Transverse colon (tissue), 4 donors: Measurements from ENCODE around the gene TOMM34. TPM values are rescaled to one million over a fixed set of nuclear protein-coding genes. Genes with fewer than 3 reads are reported as not detected.

ENCODE experiments used
- DNase-seq: peaks from one replicate; pipeline ENCODE4 v3.0.0-alpha.2; 2019
- H3K27ac ChIP-seq, 4 donors: fragments of 200-600 bp; sonication (generic); 2 replicates each; pipeline ENCODE4 v1.5.1; 2016 to 2018; ENCODE audit warnings: inconsistent platforms in 4 of 4
- H3K27me3 ChIP-seq: fragments of 200-600 bp; sonication (generic); 2 replicates; pipeline ENCODE4 v1.5.1; 2017; ENCODE audit warnings: inconsistent platforms
- H3K36me3 ChIP-seq, 4 donors: fragments of 200-600 bp; sonication (generic); 2 replicates each; pipeline ENCODE4 v1.5.1; 2017 to 2019; ENCODE audit warnings: inconsistent platforms in 4 of 4
- H3K4me1 ChIP-seq, 4 donors: fragments of 200-600 bp; sonication (generic); 2 replicates each; pipeline ENCODE4 v1.5.1; 2017 to 2020; ENCODE audit warnings: inconsistent platforms in 4 of 4
- H3K4me3 ChIP-seq, 4 donors: fragments of 200-600 bp; sonication (generic); 1 replicate in 1 of 4; 2 replicates in 3 of 4; pipeline versions ENCODE4 v1.5.1 to v1.6.1; 2017 to 2019; ENCODE audit warnings: inconsistent platforms in 4 of 4
- H3K9me3 ChIP-seq, 2 donors: fragments of 200-600 bp; sonication (generic); 2 replicates each; pipeline ENCODE4 v1.5.1; 2017 to 2019; ENCODE audit warnings: inconsistent platforms in 2 of 2
- EP300 ChIP-seq: sonication (generic); formaldehyde crosslinking; IDR thresholded peaks from one replicate; pipeline ENCODE4 v1.6.1; 2017; ENCODE audit warnings: antibody characterized with exemption, low read depth
- POLR2A ChIP-seq: fragments of 450-650 bp; IDR thresholded peaks from one replicate; pipeline ENCODE4 v1.6.1; 2016; ENCODE audit warnings: antibody characterized with exemption, mild to moderate bottlenecking, moderate library complexity
- POLR2AphosphoS5 ChIP-seq, 3 donors: sonication (generic); formaldehyde crosslinking; IDR thresholded peaks; one replicate each; pipeline ENCODE4 v1.6.1; 2016; ENCODE audit warnings: antibody characterized with exemption in 3 of 3
- WGBS, 2 donors: methylation state at CpG; one replicate each; pipeline ENCODE4 v1.1.5; 2018; ENCODE audit warnings: low coverage in 1 of 2; 5-methylcytosine and 5-hydroxymethylcytosine counted together
- in situ Hi-C, 4 donors: fragments of 200-750 bp; cut with MboI; loops; one replicate each; pipeline versions ENCODE4 v1.15.0 to v1.15.1; 2017; ENCODE audit warnings: low sequenced_read_pairs in 3 of 4, low pct_ligation_motif_present in 1 of 4, low pct_unique_long_range_greater_than_20kb in 1 of 4
- intact Hi-C: fragments of 100-400 bp; cut with DNase I; formaldehyde crosslinking; loops from one replicate; pipeline ENCODE4 v1.15.1; 2023; ENCODE audit warnings: low total_unique reads
- total RNA-seq, 4 donors: library from RNA; depleted of rRNA; stranded (reverse); fragments of >200 nt; gene quantifications; one replicate each; pipeline ENCODE4 v1.1.0, GENCODE V29; 2016
- TF ChIP-seq, protein P1 (sequence below), 5 experiments: fragments of 200-600 bp in 3 of 5; fragments of 450-650 bp in 2 of 5; sonication (generic) in 3 of 5; IDR thresholded peaks; 1 replicate in 2 of 5; 2 replicates in 3 of 5; pipeline ENCODE4 v1.5.1; 2016 to 2017; ENCODE audit warnings: antibody characterized with exemption in 5 of 5, inconsistent platforms in 3 of 5, mild to moderate bottlenecking in 2 of 5, moderate library complexity in 1 of 5

Gene TOMM34
- total RNA-seq, 4 donors from 2014 or later: 1.2 to 14.8 (median 9.4) TPM

DNA sequence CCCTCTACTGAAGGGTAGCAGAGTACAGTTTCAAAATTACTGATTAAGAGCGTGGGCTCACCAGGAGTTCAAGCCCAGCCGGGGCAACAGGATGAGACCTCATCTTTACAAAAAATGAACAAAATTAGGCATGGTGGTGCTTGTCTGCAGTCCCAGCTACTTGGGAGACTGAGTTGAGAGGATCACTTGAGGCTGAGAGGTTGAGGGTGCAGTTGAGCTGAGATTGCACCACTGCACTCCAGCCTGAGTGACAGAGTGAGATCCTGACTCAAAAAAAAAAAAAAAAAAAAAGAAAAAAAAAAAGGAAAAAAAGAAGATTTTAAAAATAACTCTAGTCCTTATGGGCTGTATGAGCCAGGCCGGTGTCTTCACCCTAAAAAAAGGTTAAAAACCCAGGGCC lies 31.6 kb downstream of the TOMM34 start:
- intact Hi-C loops: no loop called here
- TF ChIP-seq, protein P1, sequence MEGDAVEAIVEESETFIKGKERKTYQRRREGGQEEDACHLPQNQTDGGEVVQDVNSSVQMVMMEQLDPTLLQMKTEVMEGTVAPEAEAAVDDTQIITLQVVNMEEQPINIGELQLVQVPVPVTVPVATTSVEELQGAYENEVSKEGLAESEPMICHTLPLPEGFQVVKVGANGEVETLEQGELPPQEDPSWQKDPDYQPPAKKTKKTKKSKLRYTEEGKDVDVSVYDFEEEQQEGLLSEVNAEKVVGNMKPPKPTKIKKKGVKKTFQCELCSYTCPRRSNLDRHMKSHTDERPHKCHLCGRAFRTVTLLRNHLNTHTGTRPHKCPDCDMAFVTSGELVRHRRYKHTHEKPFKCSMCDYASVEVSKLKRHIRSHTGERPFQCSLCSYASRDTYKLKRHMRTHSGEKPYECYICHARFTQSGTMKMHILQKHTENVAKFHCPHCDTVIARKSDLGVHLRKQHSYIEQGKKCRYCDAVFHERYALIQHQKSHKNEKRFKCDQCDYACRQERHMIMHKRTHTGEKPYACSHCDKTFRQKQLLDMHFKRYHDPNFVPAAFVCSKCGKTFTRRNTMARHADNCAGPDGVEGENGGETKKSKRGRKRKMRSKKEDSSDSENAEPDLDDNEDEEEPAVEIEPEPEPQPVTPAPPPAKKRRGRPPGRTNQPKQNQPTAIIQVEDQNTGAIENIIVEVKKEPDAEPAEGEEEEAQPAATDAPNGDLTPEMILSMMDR (IDR thresholded peaks at IDR 0.05): no peak
- TF ChIP-seq POLR2AphosphoS5 (IDR thresholded peaks at IDR 0.05): no peak
- no peak for TF ChIP-seq EP300
- TF ChIP-seq POLR2A: no peak

DNA sequence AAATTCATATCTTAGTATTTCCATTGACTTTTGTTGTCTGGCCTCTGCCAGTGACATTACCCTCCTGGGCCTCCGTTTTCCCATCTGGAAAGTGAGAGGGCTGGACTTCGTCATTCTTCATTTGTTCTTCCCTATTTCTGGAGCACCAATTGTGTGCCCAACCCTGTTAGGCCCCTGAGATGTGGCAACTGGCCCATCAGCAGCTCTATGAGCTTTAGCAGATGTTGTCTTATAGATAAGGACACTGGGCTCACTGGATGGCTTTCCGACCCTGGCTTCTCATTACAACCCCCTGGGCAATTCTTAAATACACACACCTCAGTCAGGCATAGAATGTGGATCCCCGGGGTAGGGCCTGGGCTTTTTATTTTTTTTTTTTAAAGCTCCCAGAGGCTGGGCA lies 35.7 kb downstream of the TOMM34 start:
- TF ChIP-seq EP300 (no peak), POLR2AphosphoS5 (IDR thresholded peaks at IDR 0.05) (no peak), POLR2A (no peak)
- TF ChIP-seq, protein P1 (IDR thresholded peaks at IDR 0.05): no peak
- H3K27me3 ChIP-seq: no peaks in the 10 kb centered on the region
- H3K27ac ChIP-seq: no peak overlapping the region
- H3K4me3 ChIP-seq: no peak overlapping the region
- no peaks in the 10 kb centered on the region for H3K36me3 ChIP-seq
- H3K4me1 ChIP-seq: no peaks in the 10 kb centered on the region
- DNase-seq: no peak
- WGBS, 2 donors: 67 to 89% methylated on average over 2 to 4 of the region's 4 CpGs
- H3K9me3 ChIP-seq: no peaks in the 10 kb centered on the region
- intact Hi-C loops: no loop called here
- in situ Hi-C loops: no loop called here

More for the DNA sequence above, 31.6 kb downstream of the TOMM34 start:
- Histone ChIP-seq H3K4me1 (no peaks in the 10 kb centered on the region), H3K27me3 (no peaks in the 10 kb centered on the region), H3K4me3 (no peak overlapping the region), H3K36me3 (no peaks in the 10 kb centered on the region), H3K27ac (no peak overlapping the region), H3K9me3 (no peaks in the 10 kb centered on the region)
- WGBS, 2 donors: 69 to 77% methylated on average over 2 to 3 of the region's 3 CpGs
- in situ Hi-C loops: no loop called here
- DNase-seq: no peak

DNA sequence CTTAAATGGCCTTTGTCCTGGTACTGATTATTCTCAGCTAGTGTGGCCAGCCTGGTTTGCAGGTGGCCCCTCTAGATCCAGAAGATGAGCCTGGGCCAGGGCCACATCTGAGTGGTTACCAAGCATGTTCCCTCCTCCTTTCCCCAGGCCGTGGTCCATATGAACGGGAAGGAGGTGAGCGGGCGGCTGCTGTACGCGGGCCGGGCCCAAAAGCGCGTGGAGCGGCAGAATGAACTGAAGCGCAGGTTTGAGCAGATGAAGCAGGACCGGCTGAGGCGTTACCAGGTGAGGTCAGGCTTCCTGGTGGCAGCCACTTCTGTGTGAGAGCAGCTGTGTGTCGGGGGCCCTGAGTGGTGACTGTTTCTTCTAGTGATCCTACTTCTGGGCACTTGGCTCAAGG lies 38.8 kb downstream of the TOMM34 start:
- no peak for TF ChIP-seq POLR2A
- TF ChIP-seq EP300: no peak
- TF ChIP-seq, protein P1 (IDR thresholded peaks at IDR 0.05): no peak
- no peak for TF ChIP-seq POLR2AphosphoS5 (IDR thresholded peaks at IDR 0.05)
- no peak for DNase-seq
- Histone ChIP-seq H3K36me3 (no peaks in the 10 kb centered on the region), H3K9me3 (no peaks in the 10 kb centered on the region), H3K4me3 (no peak overlapping the region), H3K27me3 (no peaks in the 10 kb centered on the region), H3K4me1 (no peaks in the 10 kb centered on the region), H3K27ac (no peak overlapping the region)
- intact Hi-C loops (no loop called here), in situ Hi-C loops (no loop called here)
- WGBS, 2 donors: 98% methylated on average over 14 of the region's 14 CpGs; no CpG with 5 or more reads in 1 of the 2 donors

DNA sequence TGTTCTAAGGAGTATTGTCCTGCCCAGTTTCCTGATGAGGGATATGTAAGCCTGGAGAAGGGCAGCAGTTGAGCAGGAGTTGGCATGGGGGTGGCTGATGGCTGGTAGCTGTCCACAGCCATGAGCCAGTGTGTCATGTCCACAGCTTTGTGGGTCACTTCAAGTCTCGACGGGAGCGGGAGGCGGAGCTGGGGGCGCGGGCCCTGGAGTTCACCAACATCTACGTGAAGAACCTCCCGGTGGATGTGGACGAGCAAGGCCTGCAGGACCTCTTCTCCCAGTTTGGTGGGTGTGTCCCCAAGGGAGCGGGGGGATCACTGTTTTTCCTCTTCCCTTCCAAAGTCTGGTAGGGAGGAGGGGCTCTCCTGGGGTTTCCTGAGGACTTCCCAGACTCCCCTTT lies 41.4 kb downstream of the TOMM34 start:
- WGBS, 2 donors: 90 to 99% methylated on average over 2 to 8 of the region's 10 CpGs
- Histone ChIP-seq H3K9me3 (no peaks in the 10 kb centered on the region), H3K36me3 (no peaks in the 10 kb centered on the region), H3K27ac (no peak overlapping the region), H3K27me3 (no peaks in the 10 kb centered on the region), H3K4me3 (no peak overlapping the region), H3K4me1 (no peaks in the 10 kb centered on the region)
- no peak for DNase-seq
- in situ Hi-C loops (no loop called here), intact Hi-C loops (no loop called here)
- TF ChIP-seq POLR2AphosphoS5 (IDR thresholded peaks at IDR 0.05): no peak
- no peak for TF ChIP-seq EP300
- TF ChIP-seq, protein P1 (IDR thresholded peaks at IDR 0.05): no peak
- TF ChIP-seq POLR2A: no peak
